Measurements from ENCODE around the gene ACTRT2. TPM values are rescaled to one million over a fixed set of nuclear protein-coding genes. Genes with fewer than 3 reads are reported as not detected.

The ACTRT2 gene
- total and polyA plus RNA-seq, 2 experiments from 2014 or later, result not detected

DNA sequence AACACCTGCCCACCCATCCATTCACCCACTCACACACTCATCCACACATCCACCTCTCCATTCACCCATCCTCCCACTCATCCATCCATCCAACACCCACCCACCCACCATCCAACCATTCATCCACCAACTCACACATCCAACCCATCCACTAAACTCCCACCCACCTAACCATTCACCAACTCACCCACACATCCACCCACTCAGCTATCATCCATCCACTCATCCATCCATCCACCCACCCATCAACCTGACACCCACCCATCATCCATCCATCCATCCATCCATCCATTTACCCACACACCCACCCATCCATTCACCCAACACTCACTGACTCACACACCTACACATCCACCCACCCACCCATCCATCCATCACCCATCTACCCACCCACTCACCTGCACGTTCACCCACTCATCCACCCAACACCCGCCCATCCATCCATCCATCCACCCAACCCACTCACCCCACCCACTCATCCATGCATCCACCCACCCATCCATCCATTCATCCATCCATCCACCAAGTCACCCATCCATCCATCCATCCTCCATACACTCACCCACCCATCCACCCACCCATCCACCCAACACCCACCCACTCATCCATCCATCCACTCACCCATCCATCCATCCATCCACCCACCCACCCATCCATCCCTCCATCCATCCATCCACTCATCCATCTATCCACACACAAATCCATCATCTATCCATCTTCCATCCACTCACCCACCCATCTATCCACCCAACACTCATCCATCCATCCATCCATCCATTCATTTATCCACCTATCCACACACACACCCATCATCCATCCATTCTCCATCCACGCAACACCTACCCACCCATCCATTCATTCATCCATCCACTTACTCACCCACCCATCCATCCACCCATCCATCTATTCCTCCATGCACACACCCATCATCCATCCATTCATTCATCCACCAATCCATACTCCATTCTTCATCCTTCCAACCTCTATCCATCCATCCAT is 30.3 kb downstream of the ACTRT2 start:
- H3K9me2 ChIP-seq (replicated peaks; ENCODE audit: insufficient read depth), result no peaks in the 10 kb centered on the region
- no peaks in the 10 kb centered on the region for H4K20me1 ChIP-seq (ENCODE audit: insufficient read depth, poor library complexity, severe bottlenecking)
- no peak overlapping the region for H3K27ac ChIP-seq
- TF ChIP-seq, protein P1, sequence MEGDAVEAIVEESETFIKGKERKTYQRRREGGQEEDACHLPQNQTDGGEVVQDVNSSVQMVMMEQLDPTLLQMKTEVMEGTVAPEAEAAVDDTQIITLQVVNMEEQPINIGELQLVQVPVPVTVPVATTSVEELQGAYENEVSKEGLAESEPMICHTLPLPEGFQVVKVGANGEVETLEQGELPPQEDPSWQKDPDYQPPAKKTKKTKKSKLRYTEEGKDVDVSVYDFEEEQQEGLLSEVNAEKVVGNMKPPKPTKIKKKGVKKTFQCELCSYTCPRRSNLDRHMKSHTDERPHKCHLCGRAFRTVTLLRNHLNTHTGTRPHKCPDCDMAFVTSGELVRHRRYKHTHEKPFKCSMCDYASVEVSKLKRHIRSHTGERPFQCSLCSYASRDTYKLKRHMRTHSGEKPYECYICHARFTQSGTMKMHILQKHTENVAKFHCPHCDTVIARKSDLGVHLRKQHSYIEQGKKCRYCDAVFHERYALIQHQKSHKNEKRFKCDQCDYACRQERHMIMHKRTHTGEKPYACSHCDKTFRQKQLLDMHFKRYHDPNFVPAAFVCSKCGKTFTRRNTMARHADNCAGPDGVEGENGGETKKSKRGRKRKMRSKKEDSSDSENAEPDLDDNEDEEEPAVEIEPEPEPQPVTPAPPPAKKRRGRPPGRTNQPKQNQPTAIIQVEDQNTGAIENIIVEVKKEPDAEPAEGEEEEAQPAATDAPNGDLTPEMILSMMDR (IDR thresholded peaks at IDR 0.05; ENCODE audit: poor library complexity), result no peak
- no peak for TF ChIP-seq EZH2phosphoT487 (IDR thresholded peaks at IDR 0.05; ENCODE audit: low read depth, severe bottlenecking, unreplicated experiment)
- TF ChIP-seq EZH2 (IDR thresholded peaks at IDR 0.05; ENCODE audit: borderline replicate concordance), result no peak
- H3K79me2 ChIP-seq, result no peaks in the 10 kb centered on the region
- H3K4me2 ChIP-seq, result no peak overlapping the region
- H3K36me3 ChIP-seq (replicated peaks; ENCODE audit: insufficient read depth, low read depth), result no peaks in the 10 kb centered on the region
- no peaks in the 10 kb centered on the region for H3K9me3 ChIP-seq (ENCODE audit: low read depth)
- DNase-seq (ENCODE audit: low spot score), result no peak
- no peaks in the 10 kb centered on the region for H3K4me1 ChIP-seq (ENCODE audit: insufficient read depth)
- no peak overlapping the region for H3K4me3 ChIP-seq
- no peak overlapping the region for H2AFZ ChIP-seq
- 93% methylated on average over 1 of the region's 3 CpGs for WGBS (ENCODE audit: low lambda C conversion rate, missing lambda C conversion rate)
- H3K27me3 ChIP-seq, result no peaks in the 10 kb centered on the region

DNA sequence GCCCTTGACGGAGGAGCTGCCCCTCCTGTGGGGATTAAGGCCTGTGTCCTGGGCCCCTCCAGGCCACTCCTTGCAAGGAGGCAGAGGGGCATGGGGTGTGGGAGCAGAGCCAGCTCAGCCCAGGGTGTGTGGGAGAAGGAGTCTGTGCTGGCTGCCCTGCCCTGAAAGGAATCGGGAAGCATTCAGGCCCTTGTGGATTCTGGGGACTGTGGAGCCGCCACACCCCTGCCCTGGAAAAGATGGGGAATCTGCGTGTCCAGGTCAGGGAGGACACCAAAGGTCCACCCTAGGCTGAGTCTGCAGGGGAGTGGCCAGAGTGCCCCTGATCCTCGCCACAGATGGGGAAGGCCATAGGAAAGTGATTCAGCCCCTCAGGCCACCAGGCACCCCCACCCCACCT is 31.2 kb downstream of the ACTRT2 start:
- Histone ChIP-seq H3K9me3 (ENCODE audit: low read depth) (no peaks in the 10 kb centered on the region), H2AFZ (no peak overlapping the region), H3K4me1 (ENCODE audit: insufficient read depth) (no peaks in the 10 kb centered on the region), H4K20me1 (ENCODE audit: insufficient read depth, poor library complexity, severe bottlenecking) (no peaks in the 10 kb centered on the region), H3K4me3 (no peak overlapping the region), H3K27ac (no peak overlapping the region), H3K9me2 (replicated peaks; ENCODE audit: insufficient read depth) (no peaks in the 10 kb centered on the region), H3K36me3 (replicated peaks; ENCODE audit: insufficient read depth, low read depth) (no peaks in the 10 kb centered on the region), H3K4me2 (no peak overlapping the region), H3K79me2 (no peaks in the 10 kb centered on the region), H3K27me3 (peaks cover 3% of the 10 kb centered on the region)
- TF ChIP-seq, protein P1 (IDR thresholded peaks at IDR 0.05; ENCODE audit: poor library complexity), result no peak
- no peak for TF ChIP-seq EZH2phosphoT487 (IDR thresholded peaks at IDR 0.05; ENCODE audit: low read depth, severe bottlenecking, unreplicated experiment)
- no peak for TF ChIP-seq EZH2 (IDR thresholded peaks at IDR 0.05; ENCODE audit: borderline replicate concordance)
- no peak for DNase-seq (ENCODE audit: low spot score)
- 84% methylated on average over 5 of the region's 5 CpGs for WGBS (ENCODE audit: low lambda C conversion rate, missing lambda C conversion rate)

DNA sequence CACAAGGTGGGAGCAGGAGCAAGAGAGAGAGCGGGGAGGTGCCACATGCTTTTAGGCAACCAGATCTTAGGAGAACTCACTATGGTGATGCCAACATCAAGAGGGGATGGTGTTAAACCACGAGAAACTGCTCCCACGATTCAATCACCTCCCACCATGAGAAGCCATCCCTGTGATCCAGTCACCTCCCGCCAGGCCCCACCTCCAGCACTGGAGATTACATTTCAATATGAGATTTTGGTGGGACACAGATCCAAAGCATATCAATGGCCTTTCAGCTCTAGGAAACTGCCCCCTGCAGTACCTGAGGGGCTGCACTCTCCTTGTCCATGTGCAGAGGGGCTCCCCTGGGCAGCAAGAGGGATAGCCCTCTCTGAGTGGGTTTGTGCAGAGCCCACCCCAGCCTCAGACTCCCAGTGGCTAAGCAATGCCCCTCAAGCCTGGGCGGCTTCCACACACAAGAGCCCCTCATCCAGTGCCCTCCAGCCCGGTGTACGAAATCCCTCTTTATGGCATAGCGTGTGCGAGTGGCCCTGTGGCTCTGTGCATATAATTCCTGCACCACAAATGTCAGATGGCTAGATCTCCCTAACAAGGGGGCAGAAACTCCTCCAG is 32.2 kb downstream of the ACTRT2 start:
- Histone ChIP-seq H3K27ac (no peak overlapping the region), H3K4me3 (no peak overlapping the region), H4K20me1 (ENCODE audit: insufficient read depth, poor library complexity, severe bottlenecking) (no peaks in the 10 kb centered on the region), H3K4me1 (ENCODE audit: insufficient read depth) (no peaks in the 10 kb centered on the region), H2AFZ (no peak overlapping the region), H3K27me3 (peaks cover 13% of the 10 kb centered on the region), H3K36me3 (replicated peaks; ENCODE audit: insufficient read depth, low read depth) (no peaks in the 10 kb centered on the region), H3K9me2 (replicated peaks; ENCODE audit: insufficient read depth) (no peaks in the 10 kb centered on the region), H3K4me2 (no peak overlapping the region), H3K79me2 (no peaks in the 10 kb centered on the region), H3K9me3 (ENCODE audit: low read depth) (no peaks in the 10 kb centered on the region)
- WGBS (ENCODE audit: low lambda C conversion rate, missing lambda C conversion rate), result 87% methylated on average over 9 of the region's 9 CpGs
- no peak for TF ChIP-seq EZH2phosphoT487 (IDR thresholded peaks at IDR 0.05; ENCODE audit: low read depth, severe bottlenecking, unreplicated experiment)
- TF ChIP-seq, protein P1 (IDR thresholded peaks at IDR 0.05; ENCODE audit: poor library complexity), result no peak
- no peak for TF ChIP-seq EZH2 (IDR thresholded peaks at IDR 0.05; ENCODE audit: borderline replicate concordance)
- no peak for DNase-seq (ENCODE audit: low spot score)

Measured in hepatocyte (in vitro differentiated cells).